H9 (cell line): ENCODE results near the gene PLXNA4. TPM values are rescaled to one million over a fixed set of nuclear protein-coding genes. Genes with fewer than 3 reads are reported as not detected.
A peak's percentile ranks its signal among the peaks of the same experiment; 100 is the strongest.

Experiments
- DNase-seq: peaks from one replicate; pipeline ENCODE4 v3.0.0-alpha.2; 2017
- H2AFZ ChIP-seq: one replicate; pipeline ENCODE4 v1.6.1; 2013; ENCODE audit warnings: mild to moderate bottlenecking, low read length, control low read depth, moderate library complexity
- H2AK5ac ChIP-seq: 2 replicates; pipeline ENCODE4 v1.6.1; 2013; ENCODE audit warnings: low read length, control low read depth, mixed read lengths; ENCODE audit not compliant: insufficient read length
- H2BK120ac ChIP-seq: one replicate; pipeline ENCODE4 v1.6.1; 2013; ENCODE audit warnings: low read depth, mild to moderate bottlenecking, low read length, control low read depth, inconsistent platforms; ENCODE audit not compliant: poor library complexity, severe bottlenecking
- H2BK12ac ChIP-seq: 2 replicates; pipeline ENCODE4 v1.6.1; 2013; ENCODE audit warnings: low read length, control low read depth, mixed read lengths, low read depth; ENCODE audit not compliant: insufficient read length
- H2BK15ac ChIP-seq: 2 replicates; pipeline ENCODE4 v1.6.1; 2013; ENCODE audit warnings: low read depth, low read length, control low read depth
- H2BK20ac ChIP-seq: one replicate; pipeline ENCODE4 v1.6.1; 2013; ENCODE audit warnings: low read depth, mild to moderate bottlenecking, low read length, control low read depth, inconsistent platforms; ENCODE audit not compliant: poor library complexity, severe bottlenecking
- H2BK5ac ChIP-seq: 2 replicates; pipeline ENCODE4 v1.6.1; 2013; ENCODE audit warnings: low read length, control low read depth, mixed read lengths; ENCODE audit not compliant: insufficient read length
- H3K14ac ChIP-seq: 2 replicates; pipeline ENCODE4 v1.6.1; 2013; ENCODE audit warnings: low read length, control low read depth; ENCODE audit not compliant: insufficient read depth
- H3K18ac ChIP-seq: 2 replicates; pipeline ENCODE4 v1.6.1; 2013; ENCODE audit warnings: low read depth, mild to moderate bottlenecking, mixed read lengths, low read length, control low read depth; ENCODE audit not compliant: insufficient read length
- H3K23ac ChIP-seq: 2 replicates; pipeline ENCODE4 v1.6.1; 2013; ENCODE audit warnings: low read length, control low read depth, mixed read lengths, low read depth; ENCODE audit not compliant: insufficient read length
- H3K23me2 ChIP-seq: 2 replicates; pipeline ENCODE4 v1.6.1; 2013; ENCODE audit warnings: low read depth, mild to moderate bottlenecking, mixed read lengths, low read length, control low read depth; ENCODE audit not compliant: insufficient read length, poor library complexity, severe bottlenecking
- H3K27ac ChIP-seq: 2 replicates; pipeline ENCODE4 v1.5.1; 2013; ENCODE audit warnings: low read length, control low read depth, mixed read lengths, low read depth; ENCODE audit not compliant: insufficient read length
- H3K27me3 ChIP-seq: 2 replicates; pipeline ENCODE4 v1.6.1; 2013; ENCODE audit warnings: low read length, control low read depth, inconsistent platforms; ENCODE audit not compliant: insufficient read depth
- H3K4ac ChIP-seq: 2 replicates; pipeline ENCODE4 v1.6.1; 2013; ENCODE audit warnings: low read depth, mild to moderate bottlenecking, control low read depth, inconsistent platforms, low read length, moderate library complexity
- H3K4me1 ChIP-seq: 2 replicates; pipeline ENCODE4 v1.6.1; 2013; ENCODE audit warnings: low read length, control low read depth, inconsistent platforms; ENCODE audit not compliant: insufficient read depth
- H3K4me2 ChIP-seq: 2 replicates; pipeline ENCODE4 v1.6.1; 2013; ENCODE audit warnings: low read length, control low read depth, mixed read lengths; ENCODE audit not compliant: insufficient read length, insufficient read depth
- H3K56ac ChIP-seq: 2 replicates; pipeline ENCODE4 v1.6.1; 2013; ENCODE audit warnings: low read depth, mild to moderate bottlenecking, mixed read lengths, low read length, control low read depth; ENCODE audit not compliant: insufficient read length
- H3K79me1 ChIP-seq: 2 replicates; pipeline ENCODE4 v1.6.1; 2013; ENCODE audit warnings: low read depth, mild to moderate bottlenecking, moderate library complexity, low read length, control low read depth, inconsistent platforms; ENCODE audit not compliant: insufficient read depth, poor library complexity, severe bottlenecking
- H3K79me2 ChIP-seq: 2 replicates; pipeline ENCODE4 v1.6.1; 2013; ENCODE audit warnings: low read length, control low read depth, inconsistent platforms; ENCODE audit not compliant: insufficient read depth
- H3K9ac ChIP-seq: 2 replicates; pipeline ENCODE4 v1.6.1; 2013; ENCODE audit warnings: low read length, control low read depth, mixed read lengths; ENCODE audit not compliant: insufficient read length; ENCODE audit errors: extremely low read depth
- H3K9me3 ChIP-seq: one replicate; pipeline ENCODE4 v1.6.1; 2013; ENCODE audit warnings: low read depth, low read length, inconsistent platforms; ENCODE audit not compliant: control insufficient read depth
- H3T11ph ChIP-seq: one replicate; pipeline ENCODE4 v1.6.1; 2013; ENCODE audit warnings: mild to moderate bottlenecking, low read length, control low read depth, inconsistent platforms
- H4K20me1 ChIP-seq: one replicate; pipeline ENCODE4 v1.6.1; 2013; ENCODE audit not compliant: control insufficient read depth, insufficient read length, insufficient read depth
- H4K5ac ChIP-seq: 2 replicates; pipeline ENCODE4 v1.6.1; 2013; ENCODE audit warnings: low read depth, mild to moderate bottlenecking, mixed read lengths, low read length, control low read depth; ENCODE audit not compliant: insufficient read length
- H4K8ac ChIP-seq: replicated peaks from 2 replicates; pipeline ENCODE4 v1.6.1; 2013; ENCODE audit warnings: low read length, control low read depth, mixed read lengths, low read depth; ENCODE audit not compliant: insufficient read length
- H4K91ac ChIP-seq: 2 replicates; pipeline ENCODE4 v1.6.1; 2013; ENCODE audit warnings: low read depth, mild to moderate bottlenecking, moderate library complexity, mixed read lengths, low read length, control low read depth; ENCODE audit not compliant: insufficient read length
- H3K27ac Mint-ChIP-seq, 3 experiments: 2 replicates in 2 of 3; 3 replicates in 1 of 3; pipeline ENCODE4 v1.8.0; 2020 to 2021; ENCODE audit warnings: mixed read lengths in 3 of 3, mild to moderate bottlenecking in 1 of 3, moderate library complexity in 1 of 3
- H3K27me3 Mint-ChIP-seq: 2 replicates; pipeline ENCODE4 v1.8.0; 2021; ENCODE audit warnings: low read depth, mild to moderate bottlenecking, moderate library complexity, mixed read lengths
- H3K36me3 Mint-ChIP-seq, 3 experiments: 2 replicates in 2 of 3; 3 replicates in 1 of 3; pipeline ENCODE4 v1.8.0; 2020 to 2021; ENCODE audit warnings: low read depth in 3 of 3, mixed read lengths in 3 of 3; ENCODE audit not compliant: insufficient read depth in 1 of 3
- H3K4me1 Mint-ChIP-seq, 2 experiments: 2 replicates each; pipeline ENCODE4 v1.8.0; 2020; ENCODE audit warnings: mixed read lengths in 2 of 2
- H3K4me3 Mint-ChIP-seq, 2 experiments: 2 replicates in 1 of 2; 3 replicates in 1 of 2; pipeline ENCODE4 v1.8.0; 2020 to 2021; ENCODE audit warnings: mild to moderate bottlenecking in 2 of 2, mixed read lengths in 2 of 2, moderate library complexity in 1 of 2
- H3K9me3 Mint-ChIP-seq, 2 experiments: 2 replicates in 1 of 2; 3 replicates in 1 of 2; pipeline ENCODE4 v1.8.0; 2020; ENCODE audit warnings: mild to moderate bottlenecking in 2 of 2, mixed read lengths in 2 of 2, moderate library complexity in 1 of 2
- CTCF ChIP-seq: fragments of 200-600 bp; sonication (generic); conservative IDR thresholded peaks from 3 replicates; pipeline ENCODE4 v1.8.0; 2021; ENCODE audit warnings: antibody characterized with exemption, mild to moderate bottlenecking
- WGBS: extraction: QIAGEN DNeasy Blood & Tissue Kit; methylation state at CpG from one replicate; pipeline ENCODE4 v1.1.7; 2013; ENCODE audit warnings: missing lambda C conversion rate, low lambda C conversion rate, mixed read lengths; ENCODE audit not compliant: insufficient read length; ENCODE audit errors: extremely low coverage; 5-methylcytosine and 5-hydroxymethylcytosine counted together
- total RNA-seq: library from RNA; stranded (reverse); gene quantifications from 2 replicates; pipeline ENCODE4 v1.2.1, GENCODE V29; 2021

The PLXNA4 gene
- total RNA-seq, 1 experiment from 2014 or later = 0.35 TPM

GRCh38 chr7:132317701-132318351 is 258.4 kb downstream of the PLXNA4 start:
- H4K91ac ChIP-seq = no peak overlapping the region
- Mint-ChIP-seq H3K27me3 (peaks cover 53% of the 10 kb centered on the region), H3K27ac (peak overlapping the region in 1 of 3 experiments; percentile 16; a peak in 1 of 7 replicates), H3K4me1 (peaks cover 10% of the 10 kb centered on the region in 2 experiments), H3K36me3 (peaks cover 6 to 12% (median 7%) of the 10 kb centered on the region in 3 experiments), H3K4me3 (no peak overlapping the region), H3K9me3 (peaks cover 9 to 11% of the 10 kb centered on the region in 2 experiments)
- no peak overlapping the region for H3K56ac ChIP-seq
- no peaks in the 10 kb centered on the region for H3K27me3 ChIP-seq
- no peak overlapping the region for H2BK120ac ChIP-seq
- no peak overlapping the region for H3K23ac ChIP-seq
- H3K9ac ChIP-seq = no peak overlapping the region
- no peak overlapping the region for H2BK15ac ChIP-seq
- no peaks in the 10 kb centered on the region for H4K20me1 ChIP-seq
- H3K79me2 ChIP-seq = no peaks in the 10 kb centered on the region
- no peaks in the 10 kb centered on the region for H3K9me3 ChIP-seq
- no CpG with 5 or more reads among the region's 7 CpGs for WGBS
- H3K79me1 ChIP-seq = no peaks in the 10 kb centered on the region
- H3K18ac ChIP-seq = no peak overlapping the region
- no peak overlapping the region for H3K14ac ChIP-seq
- H2AK5ac ChIP-seq = no peak overlapping the region
- no peak overlapping the region for H2AFZ ChIP-seq
- no peak overlapping the region for H2BK5ac ChIP-seq
- H2BK20ac ChIP-seq = no peak overlapping the region
- no peak overlapping the region for H3K4ac ChIP-seq
- H3K27ac ChIP-seq = no peak overlapping the region
- H3T11ph ChIP-seq = no peak overlapping the region
- H2BK12ac ChIP-seq = no peak overlapping the region
- TF ChIP-seq CTCF = no peak
- H3K23me2 ChIP-seq = no peaks in the 10 kb centered on the region
- H4K8ac ChIP-seq = no peak overlapping the region
- no peak overlapping the region for H4K5ac ChIP-seq
- H3K4me1 ChIP-seq = peaks cover 5% of the 10 kb centered on the region; the same call in 1 of the 2 replicates
- DNase-seq = no peak
- peak overlapping the region; percentile 62 for H3K4me2 ChIP-seq
